Activated CD4-positive, alpha-beta T cell treated with anti-CD3 and anti-CD28 coated beads for 48 hours (primary cell): ENCODE data around the gene ADGRE1.

Experiments
- DNase-seq: peaks from one replicate; pipeline ENCODE4 v3.0.0-alpha.2; 2020

The ADGRE1 gene

GRCh38 chr19:6963244-6963852 is 76.0 kb downstream of the ADGRE1 start:
- DNase-seq = no peak

DNA sequence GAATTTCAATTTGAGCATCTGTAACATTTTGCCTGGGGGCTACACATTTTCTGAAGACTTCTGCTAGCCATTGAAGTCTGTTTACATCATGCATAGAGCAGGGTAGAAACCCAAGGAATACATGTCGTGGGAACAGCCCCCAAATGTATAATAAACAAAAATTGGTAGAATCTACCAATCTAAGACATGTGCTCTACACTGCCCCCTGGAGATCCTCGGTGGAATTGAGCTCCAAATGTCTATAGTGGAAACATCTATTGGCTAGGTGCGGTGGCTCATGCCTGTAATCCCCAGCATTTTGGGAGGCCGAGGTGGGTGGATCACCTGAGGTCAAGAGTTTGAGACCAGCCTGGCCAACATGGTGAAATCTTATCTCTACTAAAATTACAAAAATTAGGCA is 76.6 kb downstream of the ADGRE1 start:
- peak; percentile 68 for DNase-seq

GRCh38 chr19:6967967-6968366 is 80.6 kb downstream of the ADGRE1 start:
- no peak for DNase-seq

GRCh38 chr19:6969490-6969889 is 82.1 kb downstream of the ADGRE1 start:
- no peak for DNase-seq

DNA sequence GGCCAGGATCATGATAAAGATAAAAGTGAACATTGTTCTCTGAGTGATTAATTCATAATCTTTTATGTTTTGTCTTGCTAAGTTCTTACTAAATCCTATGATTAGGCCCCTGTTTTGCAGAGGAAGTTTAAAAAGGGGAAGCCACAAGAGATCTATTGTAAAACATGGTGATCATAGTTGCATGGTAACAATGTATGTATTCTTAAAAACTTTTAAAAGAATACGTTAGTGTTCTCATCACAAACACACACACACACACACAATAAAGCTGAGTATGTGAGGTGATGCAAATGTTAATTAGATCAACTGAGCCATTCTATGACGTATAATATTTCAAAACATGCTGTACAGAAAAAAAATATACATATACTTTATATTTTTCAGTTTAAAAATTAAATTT is 82.6 kb downstream of the ADGRE1 start:
- no peak for DNase-seq

DNA sequence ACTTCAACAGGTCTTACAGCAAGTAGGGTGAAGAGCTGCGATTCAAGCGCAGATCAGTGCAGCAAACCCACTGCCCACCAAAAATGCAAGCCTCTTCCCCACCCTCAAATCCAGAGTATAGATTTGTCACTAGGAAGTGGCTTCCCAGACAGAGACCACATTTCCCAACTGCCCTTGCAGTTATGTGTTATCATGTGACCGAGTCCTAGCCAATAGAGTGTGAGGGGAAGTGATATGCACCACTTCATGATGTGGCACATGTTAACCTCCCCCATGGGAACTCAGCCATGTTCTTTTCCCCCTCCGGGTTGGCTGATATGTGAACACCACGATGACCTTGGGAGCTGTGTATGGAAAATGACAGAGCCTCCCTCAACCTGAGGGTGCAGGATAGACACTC is 83.1 kb downstream of the ADGRE1 start:
- no peak for DNase-seq

DNA sequence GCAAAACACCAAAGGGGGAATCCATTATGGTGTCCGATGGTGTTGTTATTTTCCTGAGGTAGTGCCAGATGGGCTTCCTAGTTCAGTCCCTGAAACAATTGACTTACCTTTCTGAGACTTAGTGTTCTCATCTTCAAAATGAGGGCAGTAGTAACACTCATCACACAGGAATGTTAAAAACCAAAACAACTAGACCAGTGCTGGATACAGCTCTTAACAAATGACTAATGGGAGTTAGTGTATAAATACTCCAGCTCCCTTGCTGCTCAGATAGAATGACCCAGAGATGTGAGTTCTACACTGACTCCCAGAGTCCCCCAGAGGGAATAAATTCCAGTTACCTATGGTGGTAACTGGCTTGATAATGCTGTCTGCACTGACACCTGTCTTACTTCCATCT is 84.0 kb downstream of the ADGRE1 start:
- DNase-seq = no peak

- no peak for DNase-seq
Measured at GRCh38 chr19:6976197-6976596, 88.8 kb downstream of the ADGRE1 start.

DNA sequence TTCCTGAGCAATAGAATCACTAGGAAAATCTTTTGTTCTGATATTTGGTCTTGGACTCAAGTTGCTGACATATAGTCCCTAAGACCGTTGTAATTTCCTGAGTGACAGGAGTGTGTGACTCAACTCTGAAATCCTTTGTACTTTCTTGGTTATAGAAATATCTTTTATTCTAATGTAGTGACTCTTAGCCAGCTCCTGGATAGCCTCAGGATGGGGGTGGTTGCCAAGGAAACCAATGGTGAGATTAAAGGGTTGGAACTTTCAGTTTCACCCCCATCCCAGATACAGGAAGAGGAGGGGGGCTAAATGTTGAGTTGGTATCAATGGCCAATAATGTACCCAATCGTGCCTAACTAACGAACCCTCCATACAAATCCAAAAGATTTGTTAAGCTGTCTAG is 92.0 kb downstream of the ADGRE1 start:
- peak; percentile 25 for DNase-seq

DNA sequence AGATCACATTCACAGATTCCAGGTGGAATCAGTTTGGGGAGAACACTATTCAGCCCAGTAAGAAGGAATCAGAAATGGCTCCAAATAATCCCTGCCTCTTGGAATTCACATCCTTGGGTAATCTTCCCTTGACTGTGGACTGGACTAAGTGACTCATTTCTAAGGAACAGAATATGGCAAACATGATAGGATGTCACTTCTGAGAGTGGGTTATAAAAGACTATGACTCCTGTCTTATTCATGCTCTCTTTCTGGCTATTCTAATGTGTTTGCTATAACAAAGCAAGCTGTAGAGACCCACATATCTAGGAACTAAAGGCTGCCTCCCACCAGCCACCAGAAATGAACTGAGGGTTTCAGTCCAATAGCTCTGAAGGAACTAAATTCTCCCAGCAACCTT is 96.1 kb downstream of the ADGRE1 start:
- DNase-seq = no peak

DNA sequence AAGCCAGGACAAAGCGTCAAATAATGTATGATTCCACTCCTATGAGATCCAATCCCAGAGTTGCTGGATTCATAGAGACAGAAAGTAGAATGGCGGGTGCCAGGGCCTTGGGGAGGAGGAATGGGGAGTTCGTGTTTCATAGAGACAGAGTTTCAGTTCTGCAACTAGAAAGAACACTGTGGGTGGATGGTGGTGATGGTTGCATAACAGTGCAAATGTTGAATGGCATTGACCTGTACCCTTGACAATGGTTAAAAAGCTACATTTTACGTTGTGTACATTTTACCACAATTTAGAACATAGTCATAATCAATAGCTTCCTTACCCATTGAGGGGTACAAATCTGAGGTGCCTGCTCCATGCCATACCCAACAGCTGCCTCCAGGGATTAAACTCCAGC is 100.5 kb downstream of the ADGRE1 start:
- DNase-seq = no peak

GRCh38 chr19:6988257-6988656 is 100.9 kb downstream of the ADGRE1 start:
- DNase-seq = no peak
